AG10803 (cell line): ENCODE results near the gene AP3S1.
A peak's percentile ranks its signal among the peaks of the same experiment; 100 is the strongest.

Experiments used
- DNase-seq: peaks from one replicate; pipeline ENCODE4 v3.0.0; 2010; ENCODE audit warnings: low read depth
- H3K4me3 ChIP-seq: 2 replicates; pipeline ENCODE4 v1.5.1; 2011; ENCODE audit warnings: mild to moderate bottlenecking, low read length, control low read depth
- CTCF ChIP-seq: conservative IDR thresholded peaks from 2 replicates; pipeline ENCODE4 v1.5.1; 2011; ENCODE audit warnings: mild to moderate bottlenecking, low read length, control low read depth, inconsistent platforms

AP3S1 gene

GRCh38 chr5:115841382-115842088 is at the start of gene AP3S1, which contains the start of gene ATG12:
Gene AP3S1, plus strand, starts transcription at chr5:115841935. Its CDS starts 103 bp downstream, at chr5:115842038.
Gene ATG12, minus strand, starts transcription at chr5:115841565. Its CDS starts 13 bp downstream, at chr5:115841552.
- H3K4me3 ChIP-seq, result peak within 1 kb of the TSS; percentile 77
- peak; percentile 91 for DNase-seq
- TF ChIP-seq CTCF, result 0 out of 2 replicates have a peak, but pooled peaks have one; percentile 8

- no peak for TF ChIP-seq CTCF
- H3K4me3 ChIP-seq, result no peak overlapping the region
- no peak for DNase-seq
These were observed 46.0 kb upstream of the AP3S1 start for GRCh38 chr5:115795700-115796099.

- no peak overlapping the region for H3K4me3 ChIP-seq
- TF ChIP-seq CTCF, result no peak
- DNase-seq, result no peak
These were observed 45.1 kb upstream of the AP3S1 start for GRCh38 chr5:115796656-115797055.

- TF ChIP-seq CTCF, result no peak
- no peak overlapping the region for H3K4me3 ChIP-seq
- no peak for DNase-seq
These were observed 43.5 kb upstream of the AP3S1 start for GRCh38 chr5:115798252-115798651.

- H3K4me3 ChIP-seq, result no peak overlapping the region
- DNase-seq, result no peak
- no peak for TF ChIP-seq CTCF
These were observed 41.6 kb upstream of the AP3S1 start for GRCh38 chr5:115800108-115800507.

GRCh38 chr5:115801152-115801551 is 40.6 kb upstream of the AP3S1 start:
- no peak for TF ChIP-seq CTCF
- no peak for DNase-seq
- no peak overlapping the region for H3K4me3 ChIP-seq

- DNase-seq, result no peak
- H3K4me3 ChIP-seq, result no peak overlapping the region
- TF ChIP-seq CTCF, result no peak
These were observed 39.8 kb upstream of the AP3S1 start for GRCh38 chr5:115801984-115802383.
